Measurements from ENCODE around the gene FRZB.

FRZB gene

DNA sequence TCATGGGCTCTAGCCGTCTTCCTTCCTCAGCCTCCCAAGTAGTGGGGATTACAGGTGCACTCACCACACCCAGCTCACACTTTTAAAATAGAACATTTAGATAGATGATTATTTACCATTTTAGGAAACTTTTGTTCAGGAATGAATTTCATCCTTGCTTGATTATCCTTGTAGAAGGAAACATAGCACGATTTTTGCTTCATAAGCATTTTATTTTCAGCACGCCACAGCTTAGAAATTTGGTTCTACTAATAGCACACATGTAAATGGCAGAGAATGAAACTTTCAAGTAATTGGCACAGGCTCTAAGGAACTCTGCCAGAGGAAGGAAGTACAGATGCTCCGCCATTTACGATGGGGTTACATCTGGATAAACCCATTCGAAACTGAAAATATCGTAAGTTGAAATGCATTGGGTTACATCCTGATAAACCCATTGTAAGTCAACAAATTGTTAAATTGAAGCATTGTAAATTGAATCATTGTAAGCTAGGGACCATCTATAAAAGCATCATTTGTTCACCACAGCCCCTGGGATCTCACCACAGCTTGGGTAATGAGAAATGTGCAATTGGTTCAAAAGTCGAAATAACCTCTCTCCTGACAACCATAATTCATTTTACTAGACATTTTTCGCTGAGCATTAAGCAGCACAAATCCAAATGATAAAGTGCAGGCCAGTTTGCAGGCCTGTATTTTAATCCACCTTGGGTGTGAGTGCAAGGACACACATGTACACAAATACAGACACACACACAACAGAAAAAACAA lies 33.2 kb downstream of the FRZB start:
- no peak for DNase-seq

DNA sequence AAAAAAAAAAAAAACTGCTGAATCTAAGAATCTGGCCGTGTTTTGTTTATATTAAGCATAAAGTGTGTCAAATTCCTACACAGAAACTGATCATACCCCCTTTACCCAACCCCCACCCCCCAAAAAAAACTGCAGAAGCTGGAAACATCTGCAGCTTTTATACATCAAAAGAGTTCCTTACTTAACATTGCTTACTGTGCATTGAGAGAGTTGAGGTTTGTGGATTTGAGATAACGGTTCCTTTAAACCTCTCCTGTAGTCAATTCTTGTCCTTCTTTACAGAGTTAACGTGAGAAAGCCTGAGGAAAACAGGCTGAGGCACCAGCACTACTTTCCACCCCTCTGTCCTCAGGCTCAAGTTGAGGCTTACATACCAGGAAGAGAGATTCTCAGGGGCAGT lies 34.5 kb downstream of the FRZB start:
- DNase-seq = no peak

DNA sequence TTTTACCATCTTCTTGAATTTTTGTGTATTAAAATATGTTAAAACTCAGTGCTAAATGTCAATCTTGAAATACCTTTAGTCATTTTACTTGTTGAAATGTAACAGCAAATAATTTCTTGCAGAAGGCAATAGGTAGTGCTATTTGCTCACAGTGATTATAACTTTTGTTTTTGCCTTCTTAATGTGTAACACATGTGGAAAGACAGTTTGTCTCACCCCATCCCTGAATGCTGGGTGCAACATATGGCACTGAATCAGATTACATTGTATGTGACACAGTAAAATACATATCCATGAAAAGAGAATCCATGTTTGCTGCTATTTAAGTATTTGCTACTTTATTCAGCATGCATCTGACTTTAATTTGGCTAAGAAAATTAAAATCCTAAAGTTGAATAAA lies 35.3 kb downstream of the FRZB start:
- no peak for DNase-seq

DNA sequence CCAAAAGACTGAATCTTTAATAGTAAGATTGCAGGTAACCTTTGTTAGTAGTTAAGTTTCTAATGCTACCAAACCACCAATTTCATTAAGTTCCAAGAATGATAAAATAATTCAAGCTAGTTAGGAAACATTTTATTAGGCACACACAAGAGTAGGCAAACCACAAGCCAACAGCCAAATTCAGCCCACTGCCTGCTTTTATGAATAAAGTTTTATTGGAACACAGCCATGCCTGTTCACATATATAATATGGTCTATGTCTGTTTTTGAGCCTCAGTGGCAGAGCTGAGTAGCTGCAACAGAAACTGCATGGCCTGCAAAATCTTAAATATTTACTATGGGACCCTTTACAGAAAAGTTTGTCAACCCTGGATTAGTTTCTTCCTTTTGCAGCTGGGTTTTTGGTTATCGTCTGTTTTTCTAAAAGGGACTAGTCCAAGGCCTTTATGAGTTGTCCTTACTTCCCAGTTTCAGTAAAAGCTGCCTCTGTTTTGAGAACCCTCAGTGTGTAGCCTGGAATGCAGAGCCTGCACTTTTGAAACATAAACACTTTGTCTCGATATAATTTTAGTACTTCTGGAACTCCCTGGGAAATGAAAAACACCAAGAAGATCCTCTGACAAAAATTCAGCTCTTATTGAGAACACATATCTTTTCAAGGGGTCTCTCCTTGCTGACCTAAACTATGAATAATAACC lies 39.1 kb downstream of the FRZB start:
- DNase-seq = no peak

DNA sequence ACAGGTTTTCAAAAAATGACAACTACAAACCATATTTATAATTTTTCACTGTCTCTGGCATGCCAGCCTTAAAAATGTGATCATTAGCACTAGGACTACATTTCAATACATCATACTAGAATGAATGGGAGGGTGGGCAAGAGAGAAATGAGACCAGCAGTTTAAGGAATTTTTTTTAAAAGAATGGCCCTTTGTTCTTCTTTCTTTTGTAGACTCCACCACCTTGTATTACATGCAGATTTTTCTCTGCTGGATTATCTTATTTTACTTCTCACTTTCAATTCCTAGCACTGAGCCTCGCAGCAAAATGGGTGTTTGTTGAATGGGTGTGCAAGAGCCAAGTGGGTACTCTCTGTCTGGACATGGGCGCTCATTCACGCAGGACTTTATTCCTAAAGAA lies 39.9 kb downstream of the FRZB start:
- no peak for DNase-seq

DNA sequence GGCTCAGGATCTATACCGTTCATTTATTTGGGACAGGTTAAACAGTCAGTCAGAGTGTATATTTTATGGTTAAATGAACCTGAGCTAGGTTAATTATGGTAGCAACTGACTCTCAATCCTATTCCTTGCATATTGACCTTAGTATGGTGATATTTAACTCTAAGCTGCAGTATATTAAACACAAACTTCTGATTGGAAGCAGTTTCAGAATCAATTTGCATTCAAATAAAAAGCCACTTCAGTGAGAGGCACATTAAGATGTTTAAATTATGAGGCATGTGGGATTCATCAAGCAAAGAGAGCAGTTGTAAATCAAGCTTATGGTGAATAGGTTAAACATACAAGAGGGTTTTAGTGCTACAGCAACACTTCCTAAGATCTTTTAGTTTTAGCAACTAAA lies 40.4 kb downstream of the FRZB start:
- no peak for DNase-seq

DNA sequence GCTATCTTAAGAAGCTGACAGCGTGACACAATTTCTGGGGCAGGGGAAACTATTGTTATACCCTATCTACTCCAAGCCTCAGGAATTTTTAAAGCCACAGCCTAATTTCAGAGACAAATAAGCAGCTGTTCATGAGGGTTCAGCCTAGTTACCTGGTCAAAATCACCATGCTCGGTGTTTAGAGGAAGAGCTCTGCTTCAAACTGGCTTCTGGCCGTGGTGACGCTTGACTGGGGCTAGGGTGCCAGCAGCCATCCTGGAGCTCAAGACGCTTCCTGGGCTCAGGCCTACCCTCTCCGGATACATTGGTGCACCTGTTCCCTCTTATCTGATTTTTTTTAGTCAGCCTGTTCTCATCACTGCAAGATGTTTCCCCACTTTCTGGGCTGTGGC lies 41.7 kb downstream of the FRZB start:
- DNase-seq = no peak

DNA sequence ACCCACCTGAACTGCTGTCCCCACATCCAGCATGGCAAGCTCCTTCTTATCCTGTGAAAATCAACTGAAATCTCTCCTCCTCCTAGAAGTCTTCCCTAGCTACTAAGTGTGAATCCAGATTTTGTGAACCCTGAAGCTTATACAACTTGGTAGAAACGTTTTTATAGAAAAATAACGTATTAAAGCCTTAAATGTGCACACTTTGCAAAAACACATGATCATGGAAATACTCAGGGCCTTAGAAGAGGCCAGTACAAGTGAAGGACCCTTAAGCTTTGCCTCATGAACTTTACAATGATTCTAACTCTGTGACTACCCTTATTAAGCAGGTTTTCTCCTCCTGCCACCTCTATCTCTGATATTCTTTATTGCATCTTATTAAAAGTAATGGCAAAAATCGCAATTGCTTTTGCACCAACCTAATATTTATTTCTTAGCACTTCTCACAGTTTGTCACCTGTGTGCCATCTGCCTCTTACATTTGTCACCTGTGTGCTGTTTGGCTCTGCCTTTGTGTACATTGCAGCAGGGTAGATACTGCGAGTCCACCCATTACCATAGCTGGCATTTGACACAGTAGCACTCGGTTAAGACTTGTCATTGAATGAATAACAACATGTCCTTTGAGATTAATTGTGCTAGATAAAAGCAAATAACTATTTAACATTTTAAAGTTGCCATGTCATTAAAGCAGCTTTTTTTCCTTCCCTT lies 42.2 kb downstream of the FRZB start:
- no peak for DNase-seq

DNA sequence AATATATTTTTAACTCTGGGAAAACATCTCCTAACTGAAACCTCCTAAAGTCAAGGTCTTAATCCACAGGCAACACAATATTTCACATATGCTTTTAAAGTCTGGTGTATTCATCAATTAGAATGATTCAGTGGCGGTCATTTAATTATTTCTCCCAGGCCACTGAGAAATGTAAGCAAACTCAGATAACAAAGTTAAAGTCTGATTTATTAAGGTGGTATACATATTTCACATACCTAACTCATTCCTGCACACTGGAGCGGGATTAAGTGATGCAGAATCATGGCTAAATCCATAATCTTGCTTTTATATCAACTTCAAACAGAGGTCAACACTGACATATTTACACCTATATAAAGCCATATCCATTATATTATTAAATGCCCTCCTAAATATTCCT lies 43.7 kb downstream of the FRZB start:
- DNase-seq = no peak

DNA sequence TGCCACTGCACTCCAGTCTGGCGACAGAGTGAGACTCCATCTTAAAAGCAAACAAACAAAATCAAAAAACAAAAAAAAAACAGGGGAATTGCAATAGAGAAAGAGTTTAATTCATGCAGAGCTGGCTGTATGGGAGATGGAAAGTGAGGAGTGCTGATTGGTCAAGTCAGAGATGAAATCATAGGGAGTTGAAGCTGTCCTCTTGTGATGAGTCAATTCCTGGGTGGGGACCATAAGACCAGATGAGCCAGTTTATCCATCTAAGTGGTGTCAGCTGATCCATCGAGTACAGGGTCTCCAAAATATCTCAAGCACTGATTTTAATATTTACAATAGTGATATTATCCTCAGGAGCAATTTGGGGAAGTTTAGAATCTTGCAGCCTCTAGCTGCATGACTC lies 45.3 kb downstream of the FRZB start:
- no peak for DNase-seq

DNA sequence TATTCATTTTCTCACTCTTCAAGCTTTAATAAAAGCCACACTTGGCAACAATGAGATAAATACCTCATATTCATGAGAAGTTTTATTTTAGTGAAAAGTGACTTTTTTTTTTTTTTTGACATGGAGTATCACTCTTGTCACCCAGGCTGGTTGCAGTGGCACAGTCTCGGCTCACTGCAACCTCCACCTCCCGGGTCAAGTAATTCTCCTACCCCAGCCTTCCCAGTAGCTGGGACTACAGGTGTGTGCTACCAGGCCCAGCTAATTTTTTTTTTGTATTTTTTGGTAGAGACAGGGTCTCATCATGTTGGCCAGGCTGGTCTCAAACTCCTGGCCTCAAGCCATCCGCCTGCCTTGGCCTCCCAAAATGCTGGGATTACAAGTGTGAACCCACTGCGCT lies 47.0 kb downstream of the FRZB start:
- DNase-seq = no peak

DNA sequence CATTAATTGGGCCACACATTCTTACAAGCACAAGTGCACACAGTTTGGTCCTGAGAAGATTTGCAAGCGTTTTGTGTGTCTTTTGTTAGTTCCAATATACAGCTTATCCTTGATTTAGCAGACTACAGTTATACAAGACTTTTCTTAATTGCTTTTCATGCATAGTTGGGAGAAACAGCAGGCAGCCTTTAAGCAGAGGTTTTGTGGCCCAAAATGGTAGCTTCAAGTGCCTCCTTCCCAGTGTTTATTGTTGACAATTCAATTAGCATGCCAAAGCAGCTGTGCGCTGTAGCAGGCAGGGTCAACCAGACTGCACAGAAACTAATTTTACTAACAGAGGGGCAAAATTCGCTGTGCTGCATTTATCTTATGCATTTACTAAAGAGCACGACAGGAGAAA lies 47.5 kb downstream of the FRZB start:
- DNase-seq = no peak

DNA sequence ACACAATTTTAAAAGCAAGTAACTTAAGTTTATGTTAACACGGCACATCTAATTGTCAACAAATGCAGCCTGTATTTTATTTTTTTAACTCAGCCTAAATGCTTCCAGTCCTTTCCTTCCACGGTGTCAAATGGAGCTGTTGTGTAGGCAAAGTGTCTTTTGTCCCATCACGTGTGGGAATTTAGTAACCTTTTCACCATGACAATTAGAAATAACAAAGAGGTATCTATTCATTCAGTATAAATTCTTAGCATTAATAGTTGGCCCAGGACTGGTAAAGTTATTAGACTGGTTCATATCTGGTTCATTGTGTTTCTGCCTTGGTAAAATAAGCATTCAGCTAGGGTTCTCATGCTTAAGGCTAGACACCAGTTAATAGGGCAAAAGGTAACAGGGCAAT lies 47.9 kb downstream of the FRZB start:
- no peak for DNase-seq

DNA sequence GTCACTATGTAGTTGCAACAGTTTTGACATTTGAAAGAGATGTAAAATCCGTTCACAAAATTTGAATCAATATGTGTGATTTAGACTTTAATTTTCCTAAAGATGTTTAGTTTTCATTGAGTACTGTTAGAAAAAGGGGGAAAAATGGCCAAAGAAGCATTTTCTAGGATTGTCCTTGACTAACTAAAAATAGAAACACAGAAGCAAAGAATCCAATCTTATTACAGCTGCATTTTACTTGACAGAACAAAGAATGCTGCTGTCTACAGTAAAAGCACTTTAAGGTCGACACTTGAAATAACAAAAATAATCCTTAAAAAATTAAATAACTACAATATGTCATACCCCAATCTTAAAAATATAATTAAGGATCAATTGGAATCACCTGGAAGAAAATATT lies 48.9 kb downstream of the FRZB start:
- DNase-seq = no peak

DNA sequence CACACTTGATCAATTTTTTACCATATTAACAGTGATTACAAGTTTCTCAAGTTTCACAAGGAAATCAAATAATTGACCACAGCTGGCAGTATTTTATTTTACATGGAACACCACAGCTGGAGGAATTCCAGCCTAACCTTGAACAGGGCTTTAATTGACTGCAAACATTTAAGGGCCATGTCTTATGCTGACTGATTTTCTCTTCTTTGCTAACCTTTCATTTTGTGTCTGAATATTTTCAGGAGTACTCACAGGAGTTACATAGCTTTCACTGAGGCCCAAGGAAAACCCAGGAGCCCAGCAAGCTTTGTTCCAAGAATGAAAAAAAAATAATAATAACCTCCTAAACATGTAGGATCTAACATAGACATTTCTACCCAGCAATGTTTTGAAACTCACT lies 49.6 kb downstream of the FRZB start:
- no peak for DNase-seq

DNA sequence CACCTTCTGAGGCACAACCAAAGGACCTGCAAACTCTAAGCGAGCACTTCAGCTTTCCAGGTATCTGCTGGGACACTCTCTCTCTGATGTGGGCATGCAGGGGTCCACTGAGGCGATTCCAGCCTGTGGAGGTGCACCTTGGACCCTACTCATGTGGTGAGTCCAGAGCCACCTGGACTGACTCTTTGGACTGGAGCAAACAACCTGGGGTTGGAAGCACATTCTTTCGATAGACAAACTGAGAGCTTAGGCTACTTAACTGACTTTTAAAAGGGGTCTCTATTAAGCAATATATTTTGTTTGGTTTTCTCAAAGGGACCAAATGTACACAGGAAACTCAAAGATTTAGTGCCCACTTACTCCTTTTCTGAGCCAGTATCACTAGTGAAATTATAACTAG lies 51.6 kb downstream of the FRZB start:
- DNase-seq = no peak

DNA sequence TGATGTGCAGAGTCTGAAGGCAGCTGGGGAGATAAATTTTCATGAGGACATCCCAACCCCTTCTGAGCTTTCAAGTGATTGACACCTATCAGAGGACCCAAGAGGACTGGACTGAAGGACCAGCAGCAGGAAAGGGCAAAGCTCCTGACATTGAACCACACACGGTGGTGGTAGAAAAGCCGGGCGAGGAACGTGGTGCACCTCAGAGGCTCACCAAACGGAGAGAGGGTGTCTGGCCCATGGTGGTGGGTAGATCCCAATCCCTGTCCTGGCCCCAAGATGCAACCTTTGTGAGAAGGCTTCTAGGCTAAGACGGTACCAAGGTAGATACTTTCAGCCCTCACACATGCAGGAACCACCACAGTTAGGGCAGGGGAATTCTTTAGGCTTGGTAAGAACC lies 52.1 kb downstream of the FRZB start:
- DNase-seq = no peak

DNA sequence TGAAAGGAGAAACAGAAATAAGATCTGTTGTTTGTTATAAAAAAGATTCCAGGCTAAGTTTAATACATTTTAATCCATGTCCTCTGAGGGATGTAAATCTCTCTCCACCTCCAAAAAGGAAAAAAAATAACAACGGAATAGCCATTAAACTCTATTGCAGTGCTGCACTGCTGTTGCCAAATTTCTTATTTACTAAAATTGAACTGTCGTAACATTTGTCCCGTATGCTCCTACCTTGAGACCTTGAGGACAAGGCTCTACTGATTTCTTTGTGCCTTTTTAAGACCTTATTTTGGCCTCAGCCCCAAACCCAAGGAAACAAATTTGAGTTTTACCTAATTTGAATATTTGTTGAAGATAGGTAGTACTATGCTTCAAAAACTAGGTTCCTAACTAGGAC lies 56.4 kb downstream of the FRZB start:
- DNase-seq = no peak

DNA sequence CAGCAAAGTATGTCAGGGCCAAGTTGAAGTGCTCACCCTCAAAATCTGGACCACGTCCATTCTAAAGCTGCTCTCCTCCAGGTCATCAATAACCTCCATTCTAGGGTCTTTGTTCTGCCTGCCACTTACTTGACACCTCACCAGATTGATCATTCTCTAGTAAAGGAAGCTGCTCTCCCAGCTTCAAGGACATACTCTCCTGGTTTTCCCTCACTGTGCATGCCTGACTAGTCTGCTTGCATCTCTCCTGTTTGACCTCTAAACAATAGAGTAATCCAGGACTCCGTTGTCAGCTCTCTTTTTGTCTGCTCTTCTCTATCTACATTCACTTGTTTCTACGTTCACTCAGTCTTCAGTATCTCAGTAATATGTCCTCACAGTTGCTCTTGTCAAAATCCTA lies 59.1 kb downstream of the FRZB start:
- no peak for DNase-seq

DNA sequence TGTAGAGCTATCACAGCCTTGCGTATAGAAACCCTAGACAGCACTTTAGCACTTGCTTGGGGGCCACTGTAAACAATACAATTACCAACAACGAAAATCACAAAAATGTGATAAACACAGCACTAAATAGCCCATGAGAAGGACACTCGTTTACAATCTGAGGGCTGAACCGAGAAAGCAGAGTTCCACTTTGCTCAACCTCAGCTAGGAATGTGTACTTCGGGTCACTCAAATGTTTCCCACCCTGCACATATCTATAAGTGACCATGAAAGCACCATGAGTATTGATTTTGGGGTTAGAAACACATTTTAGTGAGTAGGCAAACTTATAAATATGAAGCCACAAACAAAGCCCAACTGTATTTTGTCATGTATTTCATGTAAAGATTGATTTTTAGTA lies 62.3 kb downstream of the FRZB start:
- DNase-seq = no peak

DNA sequence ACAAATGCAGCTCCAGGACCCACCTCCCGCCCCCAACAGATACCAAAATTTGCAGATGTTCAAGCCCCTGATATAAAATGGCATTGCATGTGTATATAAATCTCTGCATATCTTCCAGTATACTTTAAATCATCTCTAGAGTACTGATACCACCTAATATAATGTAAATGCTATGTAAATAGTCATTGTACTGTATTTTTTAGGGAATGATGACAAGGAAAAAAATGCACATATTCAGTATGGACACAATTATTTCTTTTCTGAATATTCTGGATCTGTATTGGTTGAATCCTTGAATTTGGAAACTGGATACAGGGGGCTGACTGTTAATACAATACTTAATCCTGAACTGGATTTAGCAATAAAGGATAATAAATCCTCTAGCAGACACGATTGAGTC lies 67.7 kb downstream of the FRZB start:
- DNase-seq = no peak

DNA sequence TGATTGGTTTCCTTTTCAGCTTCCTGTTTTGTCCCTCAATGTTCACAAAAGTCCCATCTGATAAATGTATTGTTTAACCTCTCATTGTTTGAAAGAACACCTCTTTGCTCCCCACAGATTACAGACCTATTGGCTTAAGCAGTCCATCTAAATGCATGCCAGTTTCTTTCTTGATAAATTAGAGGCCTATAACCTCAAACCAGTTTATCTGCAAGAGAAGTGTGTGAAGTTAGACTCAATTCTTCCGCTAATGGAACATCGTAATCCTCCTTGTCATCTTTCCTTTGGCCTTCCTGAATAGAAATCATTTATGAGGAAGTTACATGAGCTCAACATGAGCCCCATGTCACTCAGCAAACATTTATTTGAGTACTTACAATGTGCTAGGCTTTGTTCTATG lies 74.0 kb downstream of the FRZB start:
- no peak for DNase-seq

DNA sequence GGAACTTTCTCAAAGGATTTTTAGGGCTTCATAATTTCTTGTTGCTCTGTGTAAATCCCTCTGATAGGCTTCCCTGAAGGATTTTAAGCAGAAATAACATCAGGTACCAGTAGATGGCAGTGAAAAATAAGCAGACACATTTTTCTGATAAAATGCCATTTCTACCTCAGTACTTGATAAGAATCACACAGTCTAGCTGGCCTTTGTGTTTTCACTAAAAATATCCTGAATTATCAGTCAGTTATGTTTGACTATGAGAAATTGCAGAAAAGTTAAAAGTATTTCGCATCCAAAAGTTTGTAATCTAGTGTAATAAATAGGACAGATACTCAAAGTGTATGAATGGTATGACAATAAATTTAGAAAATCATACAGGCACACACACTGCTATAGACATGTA lies 81.7 kb downstream of the FRZB start:
- no peak for DNase-seq

DNA sequence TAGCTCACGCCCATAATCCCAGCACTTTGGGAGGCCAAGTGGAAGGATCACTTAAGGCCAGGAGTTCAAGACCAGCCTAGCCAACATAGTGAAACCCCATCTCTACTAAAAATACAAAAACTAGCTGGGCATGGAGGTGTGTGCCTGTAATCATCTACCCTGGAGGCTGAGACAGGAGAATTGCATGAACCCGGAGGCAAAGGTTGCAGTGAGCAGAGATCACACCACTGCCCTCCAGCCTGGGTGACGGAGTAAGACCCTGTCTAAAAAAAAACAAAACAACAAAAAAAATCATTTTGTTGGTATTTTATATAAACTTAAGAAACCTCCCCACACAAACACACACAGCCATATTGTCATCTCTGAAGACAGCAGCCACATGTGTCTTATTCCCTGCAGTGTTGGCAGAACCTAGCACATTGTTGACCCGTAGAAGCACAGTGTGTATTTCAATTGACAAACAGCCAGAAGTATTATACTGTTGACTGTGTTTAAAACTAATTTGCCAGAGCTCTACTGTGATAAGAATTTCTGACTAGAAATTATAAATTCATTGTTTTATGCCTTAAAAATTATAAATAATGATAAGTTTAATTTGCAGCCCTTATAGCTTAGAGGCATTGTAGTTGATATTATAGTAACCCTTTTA lies 82.3 kb downstream of the FRZB start:
- no peak for DNase-seq

Data from CD4-positive, alpha-beta T cell treated with Interferon gamma for 1 hour (primary cell).